Stimulated activated CD8-positive, alpha-beta memory T cell treated with anti-CD3 and anti-CD28 coated beads, Interleukin-15, amount 100 ng/mL, for 4 hours (primary cell): ENCODE data around the gene PHLPP1.
"Not testable (repeated sequence)": the region's sequence is repeated elsewhere in the genome, so short reads cannot be mapped to it uniquely, and the experiment has no call there.

Source experiments
- DNase-seq, 2 donors: peaks; one replicate each; pipeline ENCODE4 v3.0.0-alpha.2; 2020; ENCODE audit warnings: low read depth in 2 of 2

Gene PHLPP1

DNA sequence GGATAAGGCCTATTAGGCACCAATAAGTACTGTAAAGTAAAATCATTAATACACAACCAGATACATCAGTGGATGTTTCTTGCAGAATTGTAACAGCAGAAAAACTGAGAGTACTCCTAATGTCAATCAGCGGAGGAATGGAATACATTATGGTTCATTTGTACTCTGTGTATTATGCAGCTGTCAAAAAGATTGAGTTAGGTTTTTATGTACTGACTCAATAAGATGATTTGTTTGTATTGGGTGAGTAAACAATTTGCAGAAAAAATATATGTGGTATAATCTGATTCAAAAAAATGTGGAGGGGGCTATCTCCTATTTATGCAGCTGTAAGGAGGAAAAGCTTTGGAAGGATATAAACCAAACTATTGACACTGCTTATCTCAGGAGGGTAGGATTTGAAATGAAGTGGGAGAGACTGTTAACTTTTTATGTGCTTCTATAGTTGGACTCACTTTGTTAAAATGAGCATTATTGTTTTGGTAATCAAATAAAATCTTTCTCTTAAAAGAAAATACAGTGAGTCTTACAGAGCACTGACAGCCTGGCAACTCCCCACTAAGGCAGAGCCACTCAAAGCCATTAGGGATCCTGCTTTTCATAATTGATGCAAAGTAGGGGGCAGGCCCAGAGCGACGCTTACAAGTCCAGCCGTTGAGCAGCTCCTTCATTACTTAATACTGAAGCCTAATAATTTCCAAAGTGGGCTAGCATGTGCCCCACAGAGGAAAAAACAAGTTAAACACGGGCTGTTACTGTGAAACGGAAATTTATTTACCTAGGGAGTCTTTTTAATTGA lies 168.8 kb downstream of the PHLPP1 start:
- DNase-seq, result no peak

DNA sequence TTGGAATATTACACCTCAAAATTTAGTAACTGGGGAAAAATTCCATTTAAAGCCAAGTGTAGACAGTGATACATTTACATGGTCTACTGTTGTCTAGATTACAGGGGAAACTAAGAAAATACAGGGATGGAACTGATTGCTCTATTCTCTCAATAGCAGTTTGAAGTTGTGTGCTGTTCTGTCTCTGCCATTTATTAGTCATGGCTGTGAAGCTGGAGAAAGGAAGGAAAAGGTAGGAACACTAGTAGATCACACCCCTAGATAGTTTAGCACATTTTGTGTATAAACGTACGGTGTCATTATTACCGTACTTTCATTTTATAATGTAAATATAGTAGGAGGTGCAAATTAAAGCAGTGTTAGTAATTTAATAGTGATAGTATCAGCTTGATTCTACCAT lies 170.5 kb downstream of the PHLPP1 start:
- no peak for DNase-seq

DNA sequence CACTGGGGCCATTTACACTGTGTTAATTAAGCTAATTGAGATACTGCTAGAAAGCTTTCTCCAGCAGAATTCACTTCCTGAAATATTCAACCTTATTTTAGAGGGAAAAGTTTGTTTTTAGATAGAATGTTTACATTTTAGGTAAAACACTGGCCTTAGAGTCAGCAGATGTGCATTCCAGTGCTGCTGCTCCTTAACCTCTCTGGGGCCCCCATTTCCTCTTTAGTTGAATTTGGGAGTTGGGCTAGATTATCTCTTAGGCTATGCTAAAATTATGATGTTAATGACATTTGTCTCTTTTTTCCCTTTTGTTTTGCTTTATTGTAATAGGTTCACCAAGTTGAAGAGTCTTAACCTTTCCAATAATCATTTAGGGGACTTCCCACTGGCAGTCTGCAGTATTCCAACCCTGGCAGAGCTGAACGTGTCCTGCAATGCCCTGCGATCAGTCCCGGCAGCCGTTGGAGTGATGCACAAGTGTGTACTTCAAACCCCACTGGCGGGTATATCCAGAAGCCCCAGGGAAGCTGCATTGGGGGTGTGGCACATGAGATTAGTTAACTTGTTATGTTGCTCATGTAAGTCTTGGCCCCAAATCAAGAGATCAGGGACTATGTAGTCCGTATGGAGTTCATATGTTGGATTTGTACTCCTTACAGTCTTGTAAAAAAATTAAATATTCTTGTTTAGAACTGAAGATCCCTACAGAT lies 179.5 kb downstream of the PHLPP1 start:
- DNase-seq, result no peak

DNA sequence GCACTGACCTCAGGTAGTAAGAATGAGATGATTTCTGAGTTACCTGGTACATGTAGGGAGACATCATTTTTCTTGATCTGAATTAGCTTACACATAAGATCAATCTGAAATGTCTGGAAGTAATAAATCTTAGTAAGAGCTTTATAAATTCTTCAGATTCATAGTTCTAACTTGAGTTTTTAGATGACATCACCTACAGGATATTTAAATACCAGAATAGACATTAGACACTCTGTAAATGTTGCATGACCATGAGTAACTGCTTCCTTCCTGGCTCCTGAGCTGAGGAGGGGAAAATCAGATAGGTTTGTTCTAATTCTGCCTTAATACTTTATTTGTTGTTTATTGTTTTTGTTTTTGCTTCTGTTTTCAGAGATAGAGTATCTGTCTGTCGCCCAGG lies 181.8 kb downstream of the PHLPP1 start:
- no peak for DNase-seq

DNA sequence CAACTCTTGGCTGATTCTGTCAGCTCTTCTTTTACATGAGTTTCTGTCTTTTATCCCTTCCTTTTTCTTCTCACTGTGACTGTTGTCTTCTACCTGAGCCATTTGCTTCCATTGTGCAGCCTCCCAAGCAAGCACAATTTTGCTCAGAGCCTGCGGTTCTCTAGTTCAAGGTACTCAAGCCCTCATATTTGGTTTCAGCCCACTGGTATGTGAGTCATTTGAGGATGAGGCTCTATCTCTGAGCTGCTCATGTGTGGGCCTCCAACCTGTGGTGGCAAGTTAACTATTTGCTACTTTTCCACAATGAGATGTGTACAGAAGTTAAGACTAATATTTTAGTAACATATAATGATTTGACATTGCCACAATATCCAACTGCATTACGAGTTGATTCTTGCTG lies 183.0 kb downstream of the PHLPP1 start:
- DNase-seq, result no peak

DNA sequence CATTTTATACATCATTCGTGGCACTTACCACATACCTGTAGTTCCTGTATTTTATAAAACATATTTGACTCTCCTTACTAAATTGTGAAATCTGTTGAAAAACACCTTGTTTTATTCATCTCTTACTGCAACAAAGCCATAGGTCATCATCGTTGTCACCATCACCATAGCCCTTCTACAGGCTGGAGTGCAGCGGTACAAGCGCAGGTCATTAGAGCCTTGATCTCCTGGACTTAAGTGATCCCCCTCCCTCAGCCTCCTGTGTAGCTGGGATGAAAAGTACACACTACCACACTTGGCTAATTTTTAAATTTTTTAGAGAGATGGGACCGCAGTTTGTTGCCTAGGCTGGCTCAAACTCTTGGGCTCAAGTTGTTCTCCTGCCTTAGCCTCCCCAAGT lies 184.2 kb downstream of the PHLPP1 start:
- no peak for DNase-seq

DNA sequence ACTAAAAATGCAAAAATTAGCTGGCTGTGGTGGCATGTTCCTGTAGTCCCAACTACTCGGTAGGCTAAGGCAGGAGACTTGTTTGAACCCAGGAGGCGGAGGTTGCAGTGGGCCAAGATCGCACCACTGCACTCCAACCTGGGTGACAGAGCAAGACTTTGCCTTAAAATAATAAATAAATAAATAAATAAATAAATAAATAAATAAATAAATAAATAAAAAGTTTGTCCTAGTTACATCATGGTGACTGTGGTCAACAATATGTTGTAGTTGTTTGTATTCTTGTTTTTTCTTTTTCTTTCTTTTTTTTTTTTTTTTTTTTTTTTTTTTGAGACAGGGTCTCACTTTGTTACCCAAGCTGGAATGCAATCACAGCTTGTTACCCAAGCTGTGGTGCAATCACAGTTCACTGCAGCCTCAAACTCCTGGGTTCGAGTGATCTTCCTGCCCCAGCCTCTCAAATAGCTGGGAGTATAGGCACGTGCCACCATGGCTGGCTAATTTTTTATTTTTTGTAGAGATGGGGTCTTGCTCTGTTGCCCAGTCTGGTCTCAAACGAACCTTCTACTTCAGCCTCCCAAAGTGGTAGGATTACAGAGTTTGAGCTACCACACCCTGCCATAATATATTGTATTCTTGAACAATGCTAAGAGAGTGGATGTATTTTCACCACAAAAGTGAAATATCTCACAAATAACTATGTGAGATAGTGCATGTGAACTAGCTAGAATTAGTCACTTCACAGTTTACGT lies 185.0 kb downstream of the PHLPP1 start:
- no peak for DNase-seq

DNA sequence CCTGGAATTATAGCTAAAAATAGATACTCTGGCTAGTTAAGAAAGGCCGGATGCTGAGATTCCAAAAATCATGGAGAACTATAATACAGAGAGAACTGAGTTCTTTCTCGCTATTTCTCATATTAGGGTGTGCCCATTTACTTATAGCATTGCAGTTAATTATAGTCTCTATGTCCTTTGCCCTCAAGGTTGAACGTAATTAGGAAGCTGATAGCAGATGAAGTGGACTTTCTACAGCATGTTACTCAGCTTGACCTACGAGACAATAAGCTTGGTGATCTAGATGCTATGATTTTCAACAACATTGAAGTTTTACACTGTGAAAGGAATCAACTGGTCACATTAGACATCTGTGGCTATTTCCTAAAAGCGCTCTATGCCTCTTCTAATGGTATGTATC lies 187.4 kb downstream of the PHLPP1 start:
- no peak for DNase-seq

DNA sequence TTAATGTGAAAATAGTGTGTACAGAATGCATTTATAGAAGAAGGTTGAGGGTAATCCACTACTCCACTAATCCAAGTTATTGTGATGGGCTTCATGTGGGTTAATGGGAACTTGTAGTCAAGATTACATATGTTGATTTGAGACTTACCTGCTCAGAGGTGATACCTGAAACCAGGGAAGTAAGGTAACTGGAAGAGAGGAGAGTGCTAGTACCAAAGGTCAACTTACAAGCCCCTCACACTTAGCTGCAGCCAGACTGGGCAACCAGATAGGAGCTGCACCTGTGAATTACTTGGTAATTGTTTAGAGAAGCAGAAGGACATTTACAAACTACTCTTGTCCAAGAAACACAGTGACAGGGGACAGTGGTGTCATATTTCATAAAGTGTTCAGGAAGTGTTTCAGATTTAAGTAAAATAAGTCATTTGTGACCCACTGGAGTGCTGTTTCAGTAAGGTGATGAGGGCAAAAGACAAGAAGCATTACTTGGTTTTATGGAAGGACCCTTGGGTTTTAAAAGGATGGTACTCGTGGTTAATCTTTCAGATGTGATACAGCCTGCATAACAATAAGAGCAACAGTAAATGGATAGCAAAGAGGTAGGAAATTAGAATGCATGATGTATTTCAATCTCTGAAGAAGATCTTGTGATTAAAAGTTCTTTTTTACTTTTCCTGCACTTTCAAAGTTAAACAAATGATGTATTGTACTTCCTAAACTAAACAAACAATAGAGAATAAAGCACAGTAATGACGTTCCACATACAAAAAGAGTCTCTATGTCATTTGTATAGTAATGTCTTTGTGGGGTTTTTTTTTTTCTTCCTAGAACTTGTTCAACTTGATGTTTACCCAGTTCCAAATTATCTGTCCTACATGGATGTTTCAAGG lies 189.3 kb downstream of the PHLPP1 start:
- DNase-seq, result no peak

DNA sequence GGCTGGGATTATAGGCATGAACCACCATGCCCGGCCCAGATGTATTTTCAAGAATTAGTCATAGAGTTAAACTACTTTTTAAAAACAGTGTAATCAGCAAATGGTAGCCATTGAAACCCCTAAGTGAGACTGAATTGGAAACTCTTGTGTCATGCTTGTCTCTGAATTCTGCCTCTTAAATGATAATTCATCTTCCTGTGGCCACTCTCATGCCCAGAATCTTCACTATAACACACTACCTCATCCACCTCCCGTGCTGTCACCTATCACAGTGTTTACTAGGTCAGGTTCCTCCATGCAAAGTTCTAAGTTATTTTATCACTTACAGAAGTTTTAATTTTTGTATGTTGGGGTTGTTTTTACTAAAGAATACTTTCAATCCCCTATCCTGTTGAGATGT lies 197.5 kb downstream of the PHLPP1 start:
- DNase-seq, result no peak

DNA sequence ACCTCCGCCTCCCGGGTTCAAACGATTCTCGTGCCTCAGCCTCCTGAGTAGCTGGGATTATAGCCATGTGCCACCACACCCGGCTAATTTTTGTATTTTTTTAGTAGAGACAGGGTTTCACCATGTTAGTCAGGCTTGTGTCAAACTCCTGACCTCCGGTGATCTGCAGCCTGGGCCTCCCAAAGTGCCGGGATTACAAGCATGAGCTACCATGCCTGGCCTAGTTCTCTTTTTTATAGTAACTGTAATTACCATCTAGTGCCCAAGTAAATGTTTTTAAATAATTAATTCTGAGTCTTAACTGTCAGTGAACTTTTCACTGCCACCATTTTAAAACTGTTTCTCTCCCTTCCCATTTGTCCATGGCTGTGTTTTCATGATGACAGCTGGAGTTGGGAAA lies 198.5 kb downstream of the PHLPP1 start:
- DNase-seq, result not testable (repeated sequence)

DNA sequence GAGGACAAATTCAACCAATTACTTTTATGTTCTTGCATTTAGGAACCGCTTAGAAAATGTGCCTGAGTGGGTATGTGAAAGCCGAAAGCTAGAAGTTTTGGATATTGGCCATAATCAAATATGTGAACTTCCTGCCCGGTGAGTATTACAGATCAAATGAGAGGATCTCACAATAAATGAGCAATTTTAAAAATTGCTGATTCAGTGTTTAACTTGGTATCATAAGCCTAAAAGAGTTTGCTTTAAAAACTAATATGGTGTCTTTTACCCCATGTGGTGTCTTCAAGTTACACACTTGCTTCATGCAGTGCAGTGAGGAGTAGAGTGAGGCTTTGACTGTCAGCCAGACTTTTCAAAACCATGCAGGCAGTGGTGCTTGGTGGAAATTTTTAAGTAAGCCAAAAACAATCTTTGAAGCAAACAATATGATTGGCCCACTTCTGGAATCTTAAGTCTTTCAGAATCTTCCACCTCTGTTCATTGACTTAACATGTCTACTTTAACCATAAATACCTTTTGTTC lies 199.6 kb downstream of the PHLPP1 start:
- no peak for DNase-seq

DNA sequence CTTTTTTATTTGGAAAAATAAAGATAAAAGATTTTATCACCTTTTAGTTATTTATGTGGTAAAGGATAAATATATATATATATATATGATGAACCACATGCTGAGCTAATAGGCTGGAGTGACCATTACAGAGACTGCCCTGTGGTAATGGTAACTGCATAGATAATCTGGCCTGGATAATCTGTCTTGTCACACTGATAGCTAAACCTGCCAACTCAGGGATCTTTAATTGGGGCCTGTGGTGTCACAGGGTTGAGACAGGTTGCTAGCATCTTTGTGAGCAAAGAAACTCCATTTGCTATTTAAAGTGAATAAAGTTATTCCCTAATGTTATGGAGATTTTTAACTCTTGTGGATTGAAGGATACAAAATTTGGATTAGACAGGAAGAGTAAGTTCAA lies 203.0 kb downstream of the PHLPP1 start:
- DNase-seq, result no peak

DNA sequence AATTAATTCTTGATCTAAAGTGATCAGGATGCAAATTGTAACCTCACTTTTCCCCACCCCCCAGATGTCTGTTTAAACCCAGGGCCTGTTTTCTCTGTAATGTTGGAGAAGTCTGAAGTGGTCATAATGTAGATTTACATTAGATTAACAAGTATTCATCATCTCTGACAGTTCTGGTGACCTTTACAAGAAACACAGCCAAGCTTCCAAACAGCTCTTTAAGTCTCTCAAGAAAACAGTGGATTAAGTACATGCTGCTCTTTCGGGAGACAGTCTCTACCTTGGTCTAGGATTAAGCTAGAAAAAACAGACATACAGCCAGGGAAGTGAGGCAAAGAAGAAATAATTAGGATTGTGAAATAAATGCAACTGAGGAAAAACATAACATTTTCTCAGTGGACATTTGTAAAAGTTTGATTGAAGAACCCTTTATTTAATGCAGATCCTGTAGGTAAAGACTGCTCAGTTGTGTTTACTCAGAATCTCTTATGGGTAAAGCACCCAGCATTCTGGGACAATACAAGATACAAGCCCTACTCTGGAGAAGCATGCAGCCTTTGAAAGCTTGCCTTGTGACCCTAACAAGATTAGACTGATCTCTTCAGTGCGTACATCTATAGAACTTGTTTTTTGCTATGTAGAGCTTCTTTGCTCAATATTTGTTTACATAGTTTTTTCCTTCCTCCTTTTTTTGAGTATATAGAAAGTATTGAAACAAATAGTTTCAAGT lies 203.9 kb downstream of the PHLPP1 start:
- no peak for DNase-seq

DNA sequence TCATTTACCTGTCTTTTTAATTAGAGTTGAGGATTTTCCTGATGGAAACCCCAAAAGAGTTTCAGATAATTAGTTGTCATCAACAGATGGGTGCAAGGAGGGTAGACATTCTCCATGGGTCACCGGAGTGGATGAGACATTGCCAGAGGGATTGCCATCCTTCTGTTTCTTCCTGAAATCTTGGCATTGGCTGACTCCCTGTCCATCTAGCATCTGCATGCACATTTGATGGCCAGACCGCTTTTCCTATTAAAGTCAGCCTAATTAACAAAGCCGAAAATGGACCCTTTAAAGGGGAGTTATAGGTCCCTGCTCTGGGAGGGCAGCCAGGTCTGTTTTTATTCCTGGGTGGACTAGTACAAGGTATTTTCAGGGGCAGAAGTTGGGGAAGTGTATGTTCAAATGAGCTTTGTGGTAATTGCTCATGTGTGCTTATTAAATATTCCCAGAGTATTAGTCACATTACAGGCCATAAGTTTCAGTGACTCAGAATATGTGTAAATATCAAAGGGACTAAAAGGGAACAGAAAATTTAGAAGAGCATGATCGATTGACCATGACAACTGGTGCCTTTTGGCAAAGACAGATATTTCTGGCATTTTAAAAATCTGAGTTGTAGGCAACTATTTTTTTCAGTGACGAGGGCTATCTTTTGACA lies 209.8 kb downstream of the PHLPP1 start:
- DNase-seq, result no peak

DNA sequence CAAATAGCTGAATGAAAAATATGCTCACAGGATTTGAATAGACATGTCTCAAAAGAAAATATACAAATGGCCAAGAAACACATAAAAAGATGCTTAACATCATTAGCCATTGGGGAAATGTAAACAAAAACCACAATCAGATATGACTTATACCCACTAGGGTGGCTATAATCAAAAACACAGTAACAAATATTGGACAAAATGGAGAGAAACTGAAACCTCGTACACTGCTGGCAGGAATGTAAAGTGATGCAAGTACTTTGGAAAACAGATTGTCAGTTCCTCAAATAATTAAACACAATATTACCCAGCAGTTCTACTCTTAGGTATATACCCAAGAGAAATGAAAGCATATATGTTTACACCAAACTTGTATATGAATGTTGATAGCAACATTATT lies 213.0 kb downstream of the PHLPP1 start:
- DNase-seq, result no peak

DNA sequence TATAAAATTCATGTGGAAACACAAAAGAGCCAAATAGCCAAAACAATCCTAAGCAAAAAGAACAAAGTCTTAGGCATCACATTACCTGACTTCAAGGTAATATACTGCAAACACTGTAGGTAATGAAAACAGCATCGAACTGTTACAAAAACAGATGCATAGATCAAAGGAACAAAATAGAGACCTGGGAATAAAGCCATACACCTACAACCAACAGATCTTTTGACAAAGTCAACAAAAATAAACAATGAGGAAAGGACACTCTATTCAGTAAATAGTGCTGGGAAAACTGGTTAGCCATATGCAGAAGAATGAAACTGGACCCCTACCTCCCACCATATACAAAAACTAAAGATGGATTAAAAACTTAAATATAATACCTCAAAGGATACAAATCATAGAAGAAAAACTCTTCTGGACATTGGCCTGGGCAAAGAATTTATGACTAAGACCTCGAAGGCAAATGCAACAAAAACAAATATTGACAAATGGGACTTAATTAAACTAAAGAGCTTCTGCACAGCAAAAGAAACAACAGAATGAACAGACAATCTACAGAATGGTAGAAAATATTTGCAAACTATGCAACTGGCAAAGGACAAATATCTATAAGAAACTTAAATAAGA lies 218.0 kb downstream of the PHLPP1 start:
- DNase-seq, result no peak

DNA sequence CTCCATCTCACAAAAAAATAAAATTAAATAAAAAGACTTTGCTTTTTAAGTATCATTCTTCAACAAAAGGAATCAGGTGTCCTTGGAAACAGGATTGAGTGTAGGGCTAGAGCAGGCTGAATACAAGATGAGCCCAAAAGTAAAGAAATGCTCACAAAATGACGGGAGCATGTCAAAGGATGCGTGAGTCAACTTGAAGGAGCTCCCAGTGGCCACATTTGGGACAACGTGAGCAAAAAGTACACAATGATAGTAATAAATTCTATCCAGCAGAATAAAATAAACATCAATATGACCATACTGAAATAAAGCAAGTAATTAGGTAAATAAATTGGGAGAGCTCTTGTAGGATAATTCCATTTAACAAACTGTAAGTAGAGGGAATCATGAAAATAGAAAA lies 220.7 kb downstream of the PHLPP1 start:
- no peak for DNase-seq

DNA sequence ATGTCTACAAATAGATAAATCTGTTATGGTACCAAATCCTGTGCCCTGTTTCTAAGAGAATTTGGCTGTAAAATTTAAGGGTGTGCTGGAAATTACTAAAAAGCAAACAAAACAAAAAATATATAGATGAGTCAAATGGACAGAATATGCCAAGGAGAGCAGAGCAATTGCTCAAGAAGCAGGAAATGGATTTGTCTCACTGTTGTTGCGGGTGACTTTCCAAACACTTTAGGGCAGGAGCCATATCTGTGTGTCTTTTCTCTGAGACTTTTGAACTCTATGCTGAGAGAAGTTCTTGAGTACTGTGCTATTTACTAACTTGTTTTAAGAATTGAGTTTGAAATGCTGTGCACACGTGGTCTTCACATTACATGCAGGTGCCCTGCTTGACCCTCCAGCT lies 221.7 kb downstream of the PHLPP1 start:
- DNase-seq, result no peak

DNA sequence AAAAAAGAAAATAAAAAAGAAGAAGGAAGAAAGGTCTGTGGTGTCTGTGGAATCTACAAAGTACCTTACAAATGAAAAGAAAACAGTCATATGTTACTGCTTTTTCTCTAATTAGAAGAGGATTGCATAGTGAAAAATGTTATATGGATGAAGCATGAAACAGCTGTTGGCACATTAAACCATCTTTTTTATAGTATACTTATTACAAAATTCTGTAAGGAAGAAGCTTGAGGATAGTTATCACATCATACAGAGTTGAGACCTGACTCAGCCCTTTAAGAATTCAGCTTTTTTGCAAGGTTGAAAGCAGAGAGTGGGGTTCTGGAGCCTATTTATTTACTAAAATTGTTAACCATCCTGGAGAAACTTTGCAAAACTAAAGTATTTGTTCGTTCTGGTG lies 222.7 kb downstream of the PHLPP1 start:
- DNase-seq, result no peak
